Panc1 (cell line): ENCODE results near the gene PTK7.

Experiments
- POLR2AphosphoS5 ChIP-seq: IDR thresholded peaks from 2 replicates; pipeline ENCODE4 v1.6.1; 2012; ENCODE audit warnings: mild to moderate bottlenecking, low read depth, low read length, moderate library complexity
- TF ChIP-seq, protein P1 (sequence below), 2 experiments: IDR thresholded peaks; 2 replicates each; pipeline ENCODE4 v1.6.1; 2011 to 2012; ENCODE audit warnings: low read depth in 2 of 2, control low read depth in 1 of 2, low read length in 1 of 2, mild to moderate bottlenecking in 1 of 2, moderate library complexity in 1 of 2; ENCODE audit not compliant: insufficient read depth in 1 of 2
- TF ChIP-seq, protein P2 (sequence below): fragments of 450-650 bp; IDR thresholded peaks from 2 replicates; pipeline ENCODE4 v1.5.1; 2017; ENCODE audit warnings: mild to moderate bottlenecking

DNA sequence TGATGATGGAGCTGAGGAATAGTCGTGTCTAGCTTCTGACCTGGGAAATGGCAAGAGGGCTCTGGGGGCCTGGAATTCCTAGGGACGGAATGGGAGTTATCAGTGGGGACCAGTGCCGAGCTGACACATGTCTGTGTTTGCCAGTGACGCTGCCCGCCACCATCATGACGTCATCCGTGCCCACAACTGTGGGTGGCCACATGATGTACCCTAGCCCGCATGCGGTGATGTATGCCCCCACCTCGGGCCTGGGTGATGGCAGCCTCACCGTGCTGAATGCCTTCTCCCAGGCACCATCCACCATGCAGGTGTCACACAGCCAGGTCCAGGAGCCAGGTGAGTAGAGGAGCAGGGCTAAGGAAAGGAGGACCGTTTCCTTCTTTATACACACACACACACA lies 102.0 kb downstream of the PTK7 start:
- TF ChIP-seq, protein P1, sequence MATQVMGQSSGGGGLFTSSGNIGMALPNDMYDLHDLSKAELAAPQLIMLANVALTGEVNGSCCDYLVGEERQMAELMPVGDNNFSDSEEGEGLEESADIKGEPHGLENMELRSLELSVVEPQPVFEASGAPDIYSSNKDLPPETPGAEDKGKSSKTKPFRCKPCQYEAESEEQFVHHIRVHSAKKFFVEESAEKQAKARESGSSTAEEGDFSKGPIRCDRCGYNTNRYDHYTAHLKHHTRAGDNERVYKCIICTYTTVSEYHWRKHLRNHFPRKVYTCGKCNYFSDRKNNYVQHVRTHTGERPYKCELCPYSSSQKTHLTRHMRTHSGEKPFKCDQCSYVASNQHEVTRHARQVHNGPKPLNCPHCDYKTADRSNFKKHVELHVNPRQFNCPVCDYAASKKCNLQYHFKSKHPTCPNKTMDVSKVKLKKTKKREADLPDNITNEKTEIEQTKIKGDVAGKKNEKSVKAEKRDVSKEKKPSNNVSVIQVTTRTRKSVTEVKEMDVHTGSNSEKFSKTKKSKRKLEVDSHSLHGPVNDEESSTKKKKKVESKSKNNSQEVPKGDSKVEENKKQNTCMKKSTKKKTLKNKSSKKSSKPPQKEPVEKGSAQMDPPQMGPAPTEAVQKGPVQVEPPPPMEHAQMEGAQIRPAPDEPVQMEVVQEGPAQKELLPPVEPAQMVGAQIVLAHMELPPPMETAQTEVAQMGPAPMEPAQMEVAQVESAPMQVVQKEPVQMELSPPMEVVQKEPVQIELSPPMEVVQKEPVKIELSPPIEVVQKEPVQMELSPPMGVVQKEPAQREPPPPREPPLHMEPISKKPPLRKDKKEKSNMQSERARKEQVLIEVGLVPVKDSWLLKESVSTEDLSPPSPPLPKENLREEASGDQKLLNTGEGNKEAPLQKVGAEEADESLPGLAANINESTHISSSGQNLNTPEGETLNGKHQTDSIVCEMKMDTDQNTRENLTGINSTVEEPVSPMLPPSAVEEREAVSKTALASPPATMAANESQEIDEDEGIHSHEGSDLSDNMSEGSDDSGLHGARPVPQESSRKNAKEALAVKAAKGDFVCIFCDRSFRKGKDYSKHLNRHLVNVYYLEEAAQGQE (IDR thresholded peaks at IDR 0.05; ENCODE audit: insufficient read depth in 1 of 2, low read depth in 2 of 2, low read length in 1 of 2): no peak
- TF ChIP-seq, protein P2, sequence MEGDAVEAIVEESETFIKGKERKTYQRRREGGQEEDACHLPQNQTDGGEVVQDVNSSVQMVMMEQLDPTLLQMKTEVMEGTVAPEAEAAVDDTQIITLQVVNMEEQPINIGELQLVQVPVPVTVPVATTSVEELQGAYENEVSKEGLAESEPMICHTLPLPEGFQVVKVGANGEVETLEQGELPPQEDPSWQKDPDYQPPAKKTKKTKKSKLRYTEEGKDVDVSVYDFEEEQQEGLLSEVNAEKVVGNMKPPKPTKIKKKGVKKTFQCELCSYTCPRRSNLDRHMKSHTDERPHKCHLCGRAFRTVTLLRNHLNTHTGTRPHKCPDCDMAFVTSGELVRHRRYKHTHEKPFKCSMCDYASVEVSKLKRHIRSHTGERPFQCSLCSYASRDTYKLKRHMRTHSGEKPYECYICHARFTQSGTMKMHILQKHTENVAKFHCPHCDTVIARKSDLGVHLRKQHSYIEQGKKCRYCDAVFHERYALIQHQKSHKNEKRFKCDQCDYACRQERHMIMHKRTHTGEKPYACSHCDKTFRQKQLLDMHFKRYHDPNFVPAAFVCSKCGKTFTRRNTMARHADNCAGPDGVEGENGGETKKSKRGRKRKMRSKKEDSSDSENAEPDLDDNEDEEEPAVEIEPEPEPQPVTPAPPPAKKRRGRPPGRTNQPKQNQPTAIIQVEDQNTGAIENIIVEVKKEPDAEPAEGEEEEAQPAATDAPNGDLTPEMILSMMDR: no peak
- no peak for TF ChIP-seq POLR2AphosphoS5
